SK-N-SH treated with all-trans-retinoic acid at 6 μM for 48 hours (cell line): ENCODE data around the gene SIPA1.
A peak's percentile ranks its signal among the peaks of the same experiment; 100 is the strongest.

ENCODE experiments used
- ATAC-seq: fragments of 200-7000 bp; cut with Tn5 transposase; 3 replicates; pipeline ENCODE4 v1.9.1; 2020; ENCODE audit warnings: mild to moderate bottlenecking, moderate library complexity
- ARNTL ChIP-seq: fragments of 450-650 bp; formaldehyde crosslinking; IDR thresholded peaks from 2 replicates; pipeline ENCODE4 v1.5.0; 2020; ENCODE audit warnings: low read depth, mild to moderate bottlenecking, moderate library complexity, borderline replicate concordance
- BACH2 ChIP-seq: fragments of 250-450 bp; sonication (Bioruptor Pico); IDR thresholded peaks from 2 replicates; pipeline ENCODE4 v1.9.0; 2021; ENCODE audit warnings: mild to moderate bottlenecking, borderline replicate concordance
- CSDC2 ChIP-seq: fragments of 250-450 bp; sonication (Bioruptor Pico); IDR thresholded peaks from 2 replicates; pipeline ENCODE4 v1.5.0; 2020; ENCODE audit warnings: mild to moderate bottlenecking, moderate library complexity
- GLIS3 ChIP-seq: fragments of 250-450 bp; sonication (Bioruptor Pico); IDR thresholded peaks from 2 replicates; pipeline ENCODE4 v1.5.0; 2020; ENCODE audit warnings: mild to moderate bottlenecking, moderate library complexity
- ISL1 ChIP-seq: fragments of 250-450 bp; sonication (Bioruptor Pico); IDR thresholded peaks from 2 replicates; pipeline ENCODE4 v2.1.2; 2022; ENCODE audit warnings: mild to moderate bottlenecking, moderate library complexity
- OSR1 ChIP-seq: fragments of 250-450 bp; sonication (Bioruptor Pico); IDR thresholded peaks from 2 replicates; pipeline ENCODE4 v1.8.0; 2022; ENCODE audit warnings: moderate library complexity, mild to moderate bottlenecking, inconsistent platforms
- PATZ1 ChIP-seq: fragments of 250-450 bp; sonication (Bioruptor Pico); IDR thresholded peaks from 2 replicates; pipeline ENCODE4 v1.8.0; 2020; ENCODE audit warnings: mild to moderate bottlenecking, moderate library complexity, borderline replicate concordance
- RARB ChIP-seq: fragments of 250-450 bp; sonication (Bioruptor Pico); IDR thresholded peaks from 2 replicates; pipeline ENCODE4 v1.8.0; 2021; ENCODE audit warnings: mild to moderate bottlenecking, moderate library complexity
- SNAI2 ChIP-seq: fragments of 250-450 bp; sonication (Bioruptor Pico); IDR thresholded peaks from 2 replicates; pipeline ENCODE4 v1.5.0; 2020; ENCODE audit warnings: mild to moderate bottlenecking, moderate library complexity
- TCF4 ChIP-seq: fragments of 250-450 bp; sonication (Bioruptor Pico); IDR thresholded peaks from 2 replicates; pipeline ENCODE4 v1.8.0; 2021; ENCODE audit warnings: mild to moderate bottlenecking, moderate library complexity, borderline replicate concordance
- ZC3H10 ChIP-seq: fragments of 250-450 bp; sonication (Bioruptor Pico); IDR thresholded peaks from 2 replicates; pipeline ENCODE4 v1.5.1; 2021; ENCODE audit warnings: mild to moderate bottlenecking, moderate library complexity
- ZFP30 ChIP-seq: fragments of 450-650 bp; formaldehyde crosslinking; IDR thresholded peaks from 2 replicates; pipeline ENCODE4 v1.5.0; 2022; ENCODE audit warnings: mild to moderate bottlenecking, moderate library complexity
- ZNF565 ChIP-seq: fragments of 450-650 bp; formaldehyde crosslinking; conservative IDR thresholded peaks from 2 replicates; pipeline ENCODE4 v1.5.0; 2020; ENCODE audit warnings: low read depth, mild to moderate bottlenecking, moderate library complexity
- ZNF70 ChIP-seq: fragments of 450-650 bp; formaldehyde crosslinking; IDR thresholded peaks from 2 replicates; pipeline ENCODE4 v1.5.0; 2020; ENCODE audit warnings: mild to moderate bottlenecking, moderate library complexity
- ZNF8 ChIP-seq: fragments of 450-650 bp; formaldehyde crosslinking; IDR thresholded peaks from 2 replicates; pipeline ENCODE4 v1.5.0; 2020; ENCODE audit warnings: mild to moderate bottlenecking, moderate library complexity
- TF ChIP-seq, protein P1 (sequence below): fragments of 250-450 bp; sonication (Bioruptor Pico); IDR thresholded peaks from 2 replicates; pipeline ENCODE4 v1.5.0; 2020; ENCODE audit warnings: mild to moderate bottlenecking, moderate library complexity
- TF ChIP-seq, protein P2 (sequence below): fragments of 250-450 bp; sonication (Bioruptor Pico); IDR thresholded peaks from 2 replicates; pipeline ENCODE4 v1.5.1; 2021; ENCODE audit warnings: mild to moderate bottlenecking, moderate library complexity
- TF ChIP-seq, protein P3 (sequence below): fragments of 250-450 bp; sonication (Bioruptor Pico); IDR thresholded peaks from 2 replicates; pipeline ENCODE4 v1.5.1; 2020; ENCODE audit warnings: low read depth, mild to moderate bottlenecking, moderate library complexity
- TF ChIP-seq, protein P4 (sequence below): fragments of 250-450 bp; sonication (Bioruptor Pico); IDR thresholded peaks from 2 replicates; pipeline ENCODE4 v1.8.0; 2021; ENCODE audit warnings: low read depth, mild to moderate bottlenecking, moderate library complexity, borderline replicate concordance

The SIPA1 gene

GRCh38 chr11:65641297-65642013 lies 3.6 kb downstream of the SIPA1 start (continued):
- TF ChIP-seq, protein P1, sequence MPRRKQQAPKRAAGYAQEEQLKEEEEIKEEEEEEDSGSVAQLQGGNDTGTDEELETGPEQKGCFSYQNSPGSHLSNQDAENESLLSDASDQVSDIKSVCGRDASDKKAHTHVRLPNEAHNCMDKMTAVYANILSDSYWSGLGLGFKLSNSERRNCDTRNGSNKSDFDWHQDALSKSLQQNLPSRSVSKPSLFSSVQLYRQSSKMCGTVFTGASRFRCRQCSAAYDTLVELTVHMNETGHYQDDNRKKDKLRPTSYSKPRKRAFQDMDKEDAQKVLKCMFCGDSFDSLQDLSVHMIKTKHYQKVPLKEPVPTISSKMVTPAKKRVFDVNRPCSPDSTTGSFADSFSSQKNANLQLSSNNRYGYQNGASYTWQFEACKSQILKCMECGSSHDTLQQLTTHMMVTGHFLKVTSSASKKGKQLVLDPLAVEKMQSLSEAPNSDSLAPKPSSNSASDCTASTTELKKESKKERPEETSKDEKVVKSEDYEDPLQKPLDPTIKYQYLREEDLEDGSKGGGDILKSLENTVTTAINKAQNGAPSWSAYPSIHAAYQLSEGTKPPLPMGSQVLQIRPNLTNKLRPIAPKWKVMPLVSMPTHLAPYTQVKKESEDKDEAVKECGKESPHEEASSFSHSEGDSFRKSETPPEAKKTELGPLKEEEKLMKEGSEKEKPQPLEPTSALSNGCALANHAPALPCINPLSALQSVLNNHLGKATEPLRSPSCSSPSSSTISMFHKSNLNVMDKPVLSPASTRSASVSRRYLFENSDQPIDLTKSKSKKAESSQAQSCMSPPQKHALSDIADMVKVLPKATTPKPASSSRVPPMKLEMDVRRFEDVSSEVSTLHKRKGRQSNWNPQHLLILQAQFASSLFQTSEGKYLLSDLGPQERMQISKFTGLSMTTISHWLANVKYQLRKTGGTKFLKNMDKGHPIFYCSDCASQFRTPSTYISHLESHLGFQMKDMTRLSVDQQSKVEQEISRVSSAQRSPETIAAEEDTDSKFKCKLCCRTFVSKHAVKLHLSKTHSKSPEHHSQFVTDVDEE (CRISPR knock-in tag): no peak

DNA sequence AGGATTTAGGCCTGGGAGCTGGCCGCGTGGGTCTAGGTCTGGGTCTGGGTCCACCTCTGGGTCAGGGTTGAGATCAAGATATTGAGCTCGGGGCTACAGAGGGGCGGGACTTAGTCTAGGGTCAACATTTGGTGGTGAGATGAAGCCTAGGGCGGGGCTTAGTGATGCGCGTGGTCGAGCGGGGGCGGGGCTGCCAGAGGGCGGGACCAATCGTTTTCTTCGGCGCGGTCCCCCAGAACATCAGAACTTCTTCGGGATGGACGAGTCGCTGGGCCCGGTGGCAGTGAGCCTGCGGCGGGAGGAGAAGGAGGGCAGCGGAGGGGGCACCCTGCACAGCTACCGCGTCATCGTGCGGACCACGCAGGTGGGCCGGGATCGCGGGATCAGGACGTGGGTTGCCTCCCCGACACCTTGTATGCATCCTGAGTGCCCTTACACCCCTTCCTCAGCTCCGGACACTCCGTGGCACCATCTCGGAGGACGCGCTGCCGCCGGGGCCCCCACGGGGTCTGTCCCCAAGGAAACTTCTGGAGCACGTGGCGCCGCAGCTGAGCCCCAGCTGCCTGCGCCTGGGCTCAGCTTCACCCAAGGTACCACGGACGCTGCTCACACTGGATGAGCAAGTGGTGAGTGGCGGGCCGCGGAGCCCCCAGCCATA lies 4.2 kb downstream of the SIPA1 start:
- no peak for ATAC-seq
- TF ChIP-seq GLIS3 (no peak), ZNF565 (CRISPR knock-in tag) (no peak), ZFP30 (CRISPR knock-in tag) (no peak), ARNTL (CRISPR knock-in tag) (no peak), RARB (no peak), ZC3H10 (CRISPR knock-in tag) (no peak), TCF4 (CRISPR knock-in tag) (no peak), PATZ1 (no peak), ZNF70 (CRISPR knock-in tag) (no peak), CSDC2 (CRISPR knock-in tag) (no peak), SNAI2 (no peak), ISL1 (CRISPR knock-in tag) (no peak)
- TF ChIP-seq, protein P1 (CRISPR knock-in tag): no peak
- TF ChIP-seq, protein P2, sequence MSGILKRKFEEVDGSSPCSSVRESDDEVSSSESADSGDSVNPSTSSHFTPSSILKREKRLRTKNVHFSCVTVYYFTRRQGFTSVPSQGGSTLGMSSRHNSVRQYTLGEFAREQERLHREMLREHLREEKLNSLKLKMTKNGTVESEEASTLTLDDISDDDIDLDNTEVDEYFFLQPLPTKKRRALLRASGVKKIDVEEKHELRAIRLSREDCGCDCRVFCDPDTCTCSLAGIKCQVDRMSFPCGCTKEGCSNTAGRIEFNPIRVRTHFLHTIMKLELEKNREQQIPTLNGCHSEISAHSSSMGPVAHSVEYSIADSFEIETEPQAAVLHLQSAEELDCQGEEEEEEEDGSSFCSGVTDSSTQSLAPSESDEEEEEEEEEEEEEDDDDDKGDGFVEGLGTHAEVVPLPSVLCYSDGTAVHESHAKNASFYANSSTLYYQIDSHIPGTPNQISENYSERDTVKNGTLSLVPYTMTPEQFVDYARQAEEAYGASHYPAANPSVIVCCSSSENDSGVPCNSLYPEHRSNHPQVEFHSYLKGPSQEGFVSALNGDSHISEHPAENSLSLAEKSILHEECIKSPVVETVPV: no peak
- TF ChIP-seq, protein P3, sequence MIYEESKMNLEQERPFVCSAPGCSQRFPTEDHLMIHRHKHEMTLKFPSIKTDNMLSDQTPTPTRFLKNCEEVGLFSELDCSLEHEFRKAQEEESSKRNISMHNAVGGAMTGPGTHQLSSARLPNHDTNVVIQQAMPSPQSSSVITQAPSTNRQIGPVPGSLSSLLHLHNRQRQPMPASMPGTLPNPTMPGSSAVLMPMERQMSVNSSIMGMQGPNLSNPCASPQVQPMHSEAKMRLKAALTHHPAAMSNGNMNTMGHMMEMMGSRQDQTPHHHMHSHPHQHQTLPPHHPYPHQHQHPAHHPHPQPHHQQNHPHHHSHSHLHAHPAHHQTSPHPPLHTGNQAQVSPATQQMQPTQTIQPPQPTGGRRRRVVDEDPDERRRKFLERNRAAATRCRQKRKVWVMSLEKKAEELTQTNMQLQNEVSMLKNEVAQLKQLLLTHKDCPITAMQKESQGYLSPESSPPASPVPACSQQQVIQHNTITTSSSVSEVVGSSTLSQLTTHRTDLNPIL (CRISPR knock-in tag): no peak

- TF ChIP-seq ZNF8 (CRISPR knock-in tag) (no peak), ZC3H10 (CRISPR knock-in tag) (no peak), OSR1 (CRISPR knock-in tag) (no peak), ARNTL (CRISPR knock-in tag) (no peak), BACH2 (CRISPR knock-in tag) (no peak), ISL1 (CRISPR knock-in tag) (no peak), CSDC2 (CRISPR knock-in tag) (no peak), SNAI2 (no peak), ZNF565 (CRISPR knock-in tag) (no peak), ZNF70 (CRISPR knock-in tag) (no peak), GLIS3 (no peak), TCF4 (CRISPR knock-in tag) (no peak)
- TF ChIP-seq, protein P3 (CRISPR knock-in tag): no peak
- TF ChIP-seq, protein P4, sequence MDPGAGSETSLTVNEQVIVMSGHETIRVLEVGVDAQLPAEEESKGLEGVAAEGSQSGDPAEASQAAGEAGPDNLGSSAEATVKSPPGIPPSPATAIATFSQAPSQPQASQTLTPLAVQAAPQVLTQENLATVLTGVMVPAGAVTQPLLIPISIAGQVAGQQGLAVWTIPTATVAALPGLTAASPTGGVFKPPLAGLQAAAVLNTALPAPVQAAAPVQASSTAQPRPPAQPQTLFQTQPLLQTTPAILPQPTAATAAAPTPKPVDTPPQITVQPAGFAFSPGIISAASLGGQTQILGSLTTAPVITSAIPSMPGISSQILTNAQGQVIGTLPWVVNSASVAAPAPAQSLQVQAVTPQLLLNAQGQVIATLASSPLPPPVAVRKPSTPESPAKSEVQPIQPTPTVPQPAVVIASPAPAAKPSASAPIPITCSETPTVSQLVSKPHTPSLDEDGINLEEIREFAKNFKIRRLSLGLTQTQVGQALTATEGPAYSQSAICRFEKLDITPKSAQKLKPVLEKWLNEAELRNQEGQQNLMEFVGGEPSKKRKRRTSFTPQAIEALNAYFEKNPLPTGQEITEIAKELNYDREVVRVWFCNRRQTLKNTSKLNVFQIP: no peak
- TF ChIP-seq, protein P2: no peak
- TF ChIP-seq, all 23 proteins: peak for 0
- peak; percentile 16 for ATAC-seq
Measured at GRCh38 chr11:65643971-65644370, 6.1 kb downstream of the SIPA1 start.
